Activated CD8-positive, alpha-beta memory T cell treated with anti-CD3 and anti-CD28 coated beads, Interleukin-2, amount 10 ng/mL, durations not matched to agents 7 days and 5 days (primary cell): ENCODE results near the gene HSPA1B. TPM values are rescaled to one million over a fixed set of nuclear protein-coding genes. Genes with fewer than 3 reads are reported as not detected.
"Not testable (repeated sequence)": the region's sequence is repeated elsewhere in the genome, so short reads cannot be mapped to it uniquely, and the experiment has no call there.

Experiments
- ATAC-seq: fragments of 150-1000 bp; cut with Tn5 transposase; one replicate; pipeline ENCODE4 v1.10.0; 2021; ENCODE audit warnings: moderate library complexity
- CTCF ChIA-PET: fragments of 350-600 bp; sonication (Branson Sonifier 250); formaldehyde crosslinking; loops from one replicate; lab custom pipeline; 2021; ENCODE audit warnings: antibody characterized with exemption; lab: Charles Lee
- DNase-seq: peaks from one replicate; pipeline ENCODE4 v3.0.0-alpha.2; 2020
- H3K27ac Mint-ChIP-seq: one replicate; pipeline ENCODE4 v1.8.0; 2021; ENCODE audit warnings: mild to moderate bottlenecking, mixed read lengths
- H3K27me3 Mint-ChIP-seq: one replicate; pipeline ENCODE4 v1.8.0; 2021; ENCODE audit warnings: mixed read lengths
- H3K36me3 Mint-ChIP-seq: one replicate; pipeline ENCODE4 v1.8.0; 2021; ENCODE audit warnings: mild to moderate bottlenecking, mixed read lengths
- H3K4me1 Mint-ChIP-seq: one replicate; pipeline ENCODE4 v1.8.0; 2021; ENCODE audit warnings: mixed read lengths
- H3K4me3 Mint-ChIP-seq: one replicate; pipeline ENCODE4 v1.8.0; 2021; ENCODE audit warnings: mild to moderate bottlenecking, moderate library complexity, mixed read lengths
- H3K9me3 Mint-ChIP-seq: one replicate; pipeline ENCODE4 v1.8.0; 2022; ENCODE audit warnings: low read depth, mixed read lengths
- total RNA-seq, 2 experiments: library from RNA; stranded (reverse); gene quantifications; one replicate each; pipeline ENCODE4 v1.2.3, GENCODE V29; 2021

HSPA1B gene
- total RNA-seq, 2 experiments from 2014 or later: 64.6 to 71.6 TPM

- H3K27me3 Mint-ChIP-seq: no peaks in the 10 kb centered on the region
Observed at GRCh38 chr6:31859923-31860322, 32.4 kb downstream of the HSPA1B start.

DNA sequence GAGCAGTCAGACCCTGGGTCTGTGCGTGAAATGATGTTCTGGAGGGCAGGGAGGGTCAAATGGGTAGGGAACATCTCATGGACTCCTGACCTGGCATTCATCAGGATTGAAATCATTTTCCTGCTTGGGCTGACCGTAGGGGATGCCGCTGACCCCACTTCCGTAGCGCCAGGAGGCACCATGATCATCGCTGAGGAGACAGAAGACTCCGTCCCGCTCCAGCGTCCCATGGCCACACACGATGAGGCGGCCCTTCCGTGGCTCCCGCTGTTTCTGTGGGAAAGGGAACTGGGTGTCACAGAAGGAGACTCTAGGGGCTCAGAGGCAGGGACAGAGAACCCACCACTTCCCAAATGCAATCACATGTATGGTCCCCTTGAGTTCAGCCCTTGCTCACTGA lies 32.8 kb downstream of the HSPA1B start:
- Mint-ChIP-seq H3K4me3 (no peak overlapping the region), H3K9me3 (no peaks in the 10 kb centered on the region), H3K27ac (no peak overlapping the region), H3K36me3 (peaks cover 3% of the 10 kb centered on the region), H3K27me3 (no peaks in the 10 kb centered on the region), H3K4me1 (peaks cover 22% of the 10 kb centered on the region)
- DNase-seq (no peak), ATAC-seq (no peak)
- CTCF ChIA-PET: interaction anchor here (1.4 kb wide), 1 partner anchor 29 kb away, joined by 3 read pairs; no protein-coding TSS in a partner anchor

More at GRCh38 chr6:31859923-31860322, 32.4 kb downstream of the HSPA1B start:
- Mint-ChIP-seq H3K9me3 (no peaks in the 10 kb centered on the region), H3K36me3 (peaks cover 3% of the 10 kb centered on the region), H3K4me1 (peaks cover 19% of the 10 kb centered on the region), H3K27ac (no peak overlapping the region), H3K4me3 (no peak overlapping the region)
- DNase-seq (no peak), ATAC-seq (no peak)
- CTCF ChIA-PET: interaction anchor here (1.4 kb wide), 1 partner anchor 29 kb away, joined by 3 read pairs; no protein-coding TSS in a partner anchor

DNA sequence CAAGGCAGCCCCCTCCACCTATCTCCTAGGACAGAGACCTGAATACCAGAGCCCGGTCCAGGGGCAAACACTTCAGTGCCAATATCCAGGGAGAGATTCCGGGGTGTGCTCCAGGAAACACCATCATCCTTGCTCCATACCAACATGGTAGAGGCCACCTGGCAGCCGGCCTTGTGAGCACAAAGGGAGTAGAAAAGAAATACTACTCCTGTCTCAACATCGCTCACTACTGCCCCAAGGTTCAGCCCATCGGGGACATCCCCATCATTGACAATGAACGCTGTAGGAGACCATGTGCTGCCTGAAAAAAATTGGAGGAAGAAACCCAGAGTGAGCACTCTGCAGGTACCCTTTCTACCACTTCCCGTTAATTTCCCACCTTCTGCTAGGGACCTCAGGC lies 33.6 kb downstream of the HSPA1B start:
- Mint-ChIP-seq H3K9me3 (no peaks in the 10 kb centered on the region), H3K36me3 (peaks cover 3% of the 10 kb centered on the region), H3K27ac (no peak overlapping the region), H3K4me3 (peak overlapping the region; percentile 93), H3K4me1 (peaks cover 22% of the 10 kb centered on the region), H3K27me3 (no peaks in the 10 kb centered on the region)
- no peak for DNase-seq
- no peak for ATAC-seq
- CTCF ChIA-PET: no interaction called here

DNA sequence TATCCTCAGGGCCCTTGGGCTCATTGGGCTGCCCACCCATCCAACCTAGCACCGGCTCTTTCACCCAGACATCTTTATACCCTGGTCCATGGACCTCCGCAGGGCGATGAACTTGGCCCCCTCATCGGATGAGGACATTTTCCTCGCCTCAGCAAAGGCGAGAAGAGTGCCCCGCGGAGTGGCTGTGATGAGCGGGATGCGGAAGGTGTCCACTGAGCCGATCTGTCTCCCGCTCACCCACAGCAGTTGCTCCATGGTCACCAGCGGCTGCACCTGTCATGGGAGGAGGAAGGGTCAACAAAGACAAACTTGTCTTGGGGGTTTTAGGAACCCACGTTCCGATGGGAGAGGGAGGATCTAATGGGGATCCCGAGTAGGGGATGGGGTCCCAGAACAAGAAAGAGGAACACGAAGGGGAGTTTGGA lies 34.4 kb downstream of the HSPA1B start:
- peak overlapping the region; percentile 90 for H3K27ac Mint-ChIP-seq
- CTCF ChIA-PET: interaction anchor here (1.2 to 2.8 kb wide), 6 partner anchors 9 to 205 kb away, joined by 3 to 10 read pairs (median 6); partner anchors contain the start of gene EHMT2
- H3K4me3 Mint-ChIP-seq: peak overlapping the region; percentile 93
- DNase-seq (no peak), ATAC-seq (no peak)
- H3K4me1 Mint-ChIP-seq: peaks cover 22% of the 10 kb centered on the region
- H3K36me3 Mint-ChIP-seq: peaks cover 3% of the 10 kb centered on the region
- no peaks in the 10 kb centered on the region for H3K27me3 Mint-ChIP-seq
- no peaks in the 10 kb centered on the region for H3K9me3 Mint-ChIP-seq

DNA sequence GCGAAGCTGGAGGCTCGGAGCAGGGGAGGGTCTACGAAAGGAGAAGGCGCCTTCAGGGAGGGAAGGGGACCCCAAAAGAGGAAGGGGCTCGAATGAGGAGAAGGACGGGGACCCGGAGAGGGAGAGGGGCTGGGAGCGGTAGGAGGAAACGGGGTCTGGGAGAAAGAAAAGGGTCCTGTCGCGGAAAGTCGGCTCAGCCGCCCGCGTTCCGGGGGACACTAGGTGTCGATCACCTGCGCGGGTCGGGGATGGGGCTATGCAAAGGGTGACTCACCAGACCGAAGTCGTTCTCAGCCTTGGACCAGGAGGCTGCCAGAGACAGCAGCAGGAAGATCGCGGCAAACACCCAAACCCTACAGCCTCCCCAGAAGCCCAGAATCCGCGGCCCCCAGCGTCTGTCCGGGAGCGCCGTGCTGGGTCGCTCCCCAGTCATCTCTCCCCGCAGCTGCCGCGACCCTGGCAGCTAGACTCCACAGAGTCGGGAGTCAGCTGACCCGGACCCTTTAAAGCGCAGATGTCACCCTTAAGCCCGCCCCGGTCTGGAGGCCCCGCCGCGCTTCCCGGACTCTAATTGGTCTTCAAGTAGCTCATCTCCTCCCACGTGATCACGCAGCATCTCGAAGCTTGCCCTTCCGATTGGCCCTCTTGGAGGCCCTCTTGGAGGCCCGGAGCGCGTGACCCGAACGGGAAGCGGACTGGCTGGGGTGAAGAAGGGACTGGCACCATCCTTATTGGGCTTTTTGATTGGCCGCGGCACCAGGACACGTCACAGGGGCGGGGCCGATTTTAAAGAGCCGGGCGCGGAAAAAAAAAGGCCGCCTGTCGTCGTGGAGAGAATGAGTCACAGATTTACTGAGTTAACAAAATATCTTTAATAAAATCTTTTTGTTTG lies 35.1 kb downstream of the HSPA1B start, which contains the start of gene NEU1:
Gene NEU1 (minus strand): TSS at position 478 of the 892 bp plus-strand sequence. CDS start 45 bp downstream, at position 433.
- H3K9me3 Mint-ChIP-seq: no peaks in the 10 kb centered on the region
- peak; percentile 100 for DNase-seq
- H3K27me3 Mint-ChIP-seq: no peaks in the 10 kb centered on the region
- CTCF ChIA-PET: interaction anchor here (0.6 to 2.8 kb wide), 12 partner anchors 10 to 266 kb away, joined by 3 to 10 read pairs (median 3); partner anchors contain the start of gene EHMT2
- H3K4me3 Mint-ChIP-seq: peak within 1 kb of the TSS; percentile 93
- peak; percentile 92 for ATAC-seq
- peak within 1 kb of the TSS; percentile 90 for H3K27ac Mint-ChIP-seq
- H3K4me1 Mint-ChIP-seq: peaks cover 22% of the 10 kb centered on the region
- peaks cover 3% of the 10 kb centered on the region for H3K36me3 Mint-ChIP-seq

- H3K4me1 Mint-ChIP-seq: peaks cover 22% of the 10 kb centered on the region
- ATAC-seq, H3K9me3 Mint-ChIP-seq, H3K27me3 Mint-ChIP-seq, H3K36me3 Mint-ChIP-seq, DNase-seq: not testable (repeated sequence)
- CTCF ChIA-PET: interaction anchor here (0.7 to 2.8 kb wide), 10 partner anchors 12 to 313 kb away, joined by 3 to 8 read pairs (median 4); partner anchors contain the start of genes EHMT2 and LY6G5C
- peak overlapping the region; percentile 90 for H3K27ac Mint-ChIP-seq
- peak overlapping the region; percentile 93 for H3K4me3 Mint-ChIP-seq
Observed at GRCh38 chr6:31864123-31864562, 36.6 kb downstream of the HSPA1B start.

- H3K27ac Mint-ChIP-seq: no peak overlapping the region
- peaks cover 22% of the 10 kb centered on the region for H3K4me1 Mint-ChIP-seq
- no peaks in the 10 kb centered on the region for H3K9me3 Mint-ChIP-seq
- H3K36me3 Mint-ChIP-seq: no peaks in the 10 kb centered on the region
- no peaks in the 10 kb centered on the region for H3K27me3 Mint-ChIP-seq
- CTCF ChIA-PET: interaction anchor here (1.1 to 1.3 kb wide), 4 partner anchors 24 to 313 kb away, joined by 3 to 5 read pairs (median 4); partner anchors contain the start of gene EHMT2
- H3K4me3 Mint-ChIP-seq: no peak overlapping the region
- DNase-seq: no peak
- no peak for ATAC-seq
Observed at GRCh38 chr6:31864818-31865204, 37.3 kb downstream of the HSPA1B start.

DNA sequence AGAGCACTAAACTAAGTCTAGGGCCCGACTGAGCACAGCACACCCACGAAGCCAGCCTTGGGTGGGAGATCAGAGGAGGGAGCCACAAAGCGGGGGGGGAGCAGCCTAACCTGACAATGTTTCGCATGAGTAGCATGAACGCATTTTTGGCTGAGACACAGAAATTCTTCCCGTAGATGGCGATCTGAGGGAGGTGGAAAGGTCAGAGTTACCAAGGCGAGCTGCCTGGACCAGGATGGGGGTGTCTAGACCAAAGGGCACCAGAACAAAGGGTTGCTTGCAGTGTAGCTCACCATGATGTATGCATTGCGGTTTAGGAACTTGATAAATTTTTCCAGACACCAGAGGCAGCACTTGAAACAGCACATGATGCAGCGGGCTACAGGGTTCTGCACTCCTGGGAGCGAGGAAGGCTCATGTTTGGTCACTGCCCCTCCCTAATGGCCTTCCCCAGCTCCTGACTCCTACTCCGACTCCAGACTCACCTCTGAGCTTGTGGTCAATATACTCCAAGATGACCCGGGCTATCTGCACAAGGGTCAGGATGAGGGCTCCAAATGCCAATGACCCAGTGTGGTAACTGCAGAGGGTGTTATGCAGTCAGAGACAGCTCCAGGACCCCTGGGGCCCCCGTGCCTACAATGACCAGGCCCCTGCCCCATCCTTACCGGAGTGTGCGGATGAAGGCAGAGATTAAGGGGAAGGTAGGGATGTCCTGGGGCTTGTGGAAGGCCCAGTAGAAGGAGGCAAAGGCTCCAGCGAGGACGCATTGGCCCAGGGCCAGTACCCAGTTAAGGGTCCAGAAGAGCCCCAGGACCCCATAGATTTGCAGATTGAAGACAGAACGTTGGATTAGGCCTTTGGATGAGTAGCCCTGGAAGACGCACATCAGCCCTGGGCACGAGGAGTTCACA lies 37.9 kb downstream of the HSPA1B start:
- Mint-ChIP-seq H3K4me1 (peaks cover 22% of the 10 kb centered on the region), H3K9me3 (no peaks in the 10 kb centered on the region), H3K36me3 (no peaks in the 10 kb centered on the region), H3K27ac (no peak overlapping the region), H3K4me3 (no peak overlapping the region), H3K27me3 (no peaks in the 10 kb centered on the region)
- DNase-seq (no peak), ATAC-seq (no peak)
- CTCF ChIA-PET: interaction anchor here (1.3 kb wide), 1 partner anchor 23 kb away, joined by 3 read pairs; no protein-coding TSS in a partner anchor

- not testable (repeated sequence) for H3K27me3 Mint-ChIP-seq, ATAC-seq, H3K36me3 Mint-ChIP-seq, DNase-seq, H3K4me3 Mint-ChIP-seq, H3K27ac Mint-ChIP-seq, H3K9me3 Mint-ChIP-seq, H3K4me1 Mint-ChIP-seq
- CTCF ChIA-PET: interaction anchor here (0.7 to 1.0 kb wide), 2 partner anchors 25 to 38 kb away, joined by 3 to 4 read pairs; no protein-coding TSS in a partner anchor
Observed at GRCh38 chr6:31868658-31868971, 41.1 kb downstream of the HSPA1B start.

DNA sequence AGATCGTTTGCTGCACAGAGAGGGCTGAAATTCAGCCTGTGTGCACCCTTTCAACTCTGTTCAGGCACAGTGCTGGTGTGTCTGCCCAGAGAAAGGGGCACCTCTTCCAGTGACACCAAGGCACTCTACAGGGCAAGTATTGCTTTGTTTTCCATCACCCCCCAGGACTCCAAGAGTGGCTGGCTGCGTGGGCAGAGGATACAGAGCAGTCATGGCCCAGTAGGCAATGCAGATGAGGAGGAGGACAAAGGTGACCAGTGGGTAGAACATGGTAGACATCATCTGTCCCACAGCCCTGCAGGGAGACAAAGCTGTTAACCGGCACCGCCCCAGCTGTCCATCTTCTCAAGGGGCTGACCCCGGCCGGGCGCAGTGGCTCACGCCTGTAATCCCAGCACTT lies 41.8 kb downstream of the HSPA1B start:
- peaks cover 7% of the 10 kb centered on the region for H3K4me1 Mint-ChIP-seq
- CTCF ChIA-PET: no interaction called here

GRCh38 chr6:31870385-31870921 lies 42.9 kb downstream of the HSPA1B start:
- H3K4me1 Mint-ChIP-seq: peaks cover 4% of the 10 kb centered on the region
- CTCF ChIA-PET: no interaction called here
- no peak for ATAC-seq

More for the DNA sequence above, 41.8 kb downstream of the HSPA1B start:
- no peaks in the 10 kb centered on the region for H3K27me3 Mint-ChIP-seq
- no peak overlapping the region for H3K27ac Mint-ChIP-seq
- H3K4me3 Mint-ChIP-seq: no peak overlapping the region
- no peak for ATAC-seq
- no peaks in the 10 kb centered on the region for H3K9me3 Mint-ChIP-seq
- H3K36me3 Mint-ChIP-seq: no peaks in the 10 kb centered on the region
- DNase-seq: no peak

DNA sequence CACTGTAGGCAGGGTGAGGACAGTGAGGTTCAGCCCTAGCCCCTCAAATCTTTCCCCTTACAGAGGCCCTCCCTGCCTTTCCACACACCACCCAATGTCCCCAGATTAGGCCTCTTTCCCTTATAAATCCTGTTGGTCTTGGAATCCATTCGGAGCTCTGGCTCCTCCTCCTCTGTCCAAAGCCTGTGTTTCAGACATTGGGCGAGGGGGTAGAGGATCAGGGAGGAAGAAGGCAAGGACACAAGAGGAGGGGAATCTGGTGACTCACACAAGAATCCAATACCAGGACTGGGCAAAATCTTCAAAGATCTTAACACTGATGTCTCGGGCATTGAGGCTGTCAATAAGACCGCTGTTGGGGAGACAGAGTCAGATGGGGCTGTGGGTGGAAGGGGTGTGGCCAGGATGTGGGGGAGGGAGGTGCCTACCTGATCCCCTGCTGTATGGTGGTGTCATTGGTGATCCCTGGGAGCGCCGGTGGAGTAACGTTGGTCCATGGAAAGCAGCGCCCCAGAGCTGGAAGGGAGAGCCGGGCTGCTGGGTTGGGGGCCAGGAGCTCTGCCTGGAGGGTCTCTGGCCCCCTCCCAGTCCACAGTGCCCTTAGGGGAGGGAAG lies 43.6 kb downstream of the HSPA1B start:
- Mint-ChIP-seq H3K36me3 (no peaks in the 10 kb centered on the region), H3K4me1 (peaks cover 5% of the 10 kb centered on the region), H3K27me3 (no peaks in the 10 kb centered on the region), H3K4me3 (no peak overlapping the region), H3K27ac (no peak overlapping the region), H3K9me3 (no peaks in the 10 kb centered on the region)
- CTCF ChIA-PET: no interaction called here
- DNase-seq: no peak
- no peak for ATAC-seq

More at GRCh38 chr6:31870385-31870921, 42.9 kb downstream of the HSPA1B start:
- H3K27me3 Mint-ChIP-seq: no peaks in the 10 kb centered on the region
- no peaks in the 10 kb centered on the region for H3K9me3 Mint-ChIP-seq
- no peak overlapping the region for H3K4me3 Mint-ChIP-seq
- no peak for DNase-seq
- no peaks in the 10 kb centered on the region for H3K36me3 Mint-ChIP-seq
- no peak overlapping the region for H3K27ac Mint-ChIP-seq
